Ecto neural progenitor cell (in vitro differentiated cells): ENCODE measurements around the gene EPC1.

Experiments used
- DNase-seq: peaks from one replicate; pipeline ENCODE4 v3.0.0-alpha.2; 2018; ENCODE audit warnings: low spot score

Gene EPC1

GRCh38 chr10:32332299-32332750, 14.6 kb downstream of the EPC1 start:
- no peak for DNase-seq

DNA sequence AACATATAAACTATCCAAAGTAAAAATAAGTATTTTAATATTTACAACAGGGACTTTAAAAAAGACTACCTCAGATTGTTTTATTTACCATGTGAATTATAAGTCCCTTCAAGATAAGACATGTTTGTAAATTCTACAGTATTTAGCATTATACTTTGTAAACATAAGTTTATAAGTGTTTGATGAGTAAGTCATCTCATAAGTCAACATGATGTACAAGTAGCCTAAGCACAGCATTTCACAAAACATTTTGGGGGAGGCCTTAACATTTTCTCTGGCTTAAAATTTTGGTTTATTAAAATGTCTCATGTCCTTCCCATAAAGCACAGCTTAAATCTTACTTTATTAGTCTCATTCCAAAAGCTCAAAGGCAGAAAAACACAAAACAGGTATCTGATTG, 15.4 kb downstream of the EPC1 start:
- DNase-seq: no peak

DNA sequence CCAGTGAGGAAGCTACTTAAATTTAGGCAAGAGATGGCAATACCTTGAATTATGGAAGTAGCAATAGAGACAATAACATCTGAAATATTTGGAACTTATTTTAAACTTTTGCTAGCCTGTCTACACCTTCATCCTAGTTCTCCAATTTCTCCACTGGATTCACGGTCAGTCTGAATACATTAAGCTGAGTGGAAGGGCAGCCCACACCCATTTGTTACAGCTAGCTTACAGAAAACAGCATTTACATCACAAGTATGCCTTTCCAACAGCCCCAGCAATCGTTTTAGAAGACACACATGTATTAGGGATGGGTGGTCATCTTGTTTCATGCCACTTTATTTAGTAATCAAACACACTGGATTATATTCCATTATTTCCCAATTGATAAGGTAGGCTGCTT, 16.7 kb downstream of the EPC1 start:
- no peak for DNase-seq

GRCh38 chr10:32329061-32329460, 17.9 kb downstream of the EPC1 start:
- DNase-seq: no peak

GRCh38 chr10:32328499-32328898, 18.5 kb downstream of the EPC1 start:
- no peak for DNase-seq

DNA sequence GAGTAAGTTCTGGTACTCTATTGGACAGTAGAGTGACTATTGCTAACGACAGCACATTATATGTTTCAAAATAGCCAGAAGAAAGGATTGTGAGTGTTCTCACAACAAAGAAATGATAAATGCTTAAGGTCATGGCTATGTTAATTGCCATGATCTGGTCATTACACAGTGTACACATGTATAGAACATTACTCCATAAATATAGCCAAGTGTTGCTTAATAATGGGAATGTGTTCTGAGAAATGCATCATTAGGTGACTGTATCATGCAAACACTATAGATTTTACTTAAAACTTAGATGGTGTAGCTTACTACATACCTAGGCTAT, 19.6 kb downstream of the EPC1 start:
- no peak for DNase-seq

GRCh38 chr10:32326680-32327363, 20.1 kb downstream of the EPC1 start:
- no peak for DNase-seq

- DNase-seq: no peak
Observed at GRCh38 chr10:32326119-32326518, 20.8 kb downstream of the EPC1 start.

DNA sequence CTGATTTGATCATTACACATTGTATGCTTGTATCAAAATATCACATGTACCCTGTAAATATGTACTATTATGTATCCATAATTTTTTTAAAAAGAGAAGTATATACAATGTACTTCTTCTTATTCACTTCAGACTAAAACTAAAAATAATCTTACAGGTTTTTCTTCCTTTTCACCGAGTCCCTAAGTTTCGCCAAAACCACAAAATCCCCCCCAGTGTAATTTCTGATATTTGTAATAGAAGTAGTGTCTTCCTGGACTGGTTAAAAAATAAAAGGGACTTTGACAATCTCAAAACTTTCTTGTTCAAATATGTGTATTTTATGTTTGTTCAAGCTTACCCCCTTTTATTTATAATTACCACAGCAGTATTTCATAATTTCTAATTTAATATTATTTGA, 23.9 kb downstream of the EPC1 start:
- no peak for DNase-seq

GRCh38 chr10:32321016-32321631, 25.8 kb downstream of the EPC1 start:
- no peak for DNase-seq

- no peak for DNase-seq
Observed at GRCh38 chr10:32318476-32318896, 28.5 kb downstream of the EPC1 start.

- DNase-seq: no peak
Observed at GRCh38 chr10:32317795-32318357, 29.1 kb downstream of the EPC1 start.

DNA sequence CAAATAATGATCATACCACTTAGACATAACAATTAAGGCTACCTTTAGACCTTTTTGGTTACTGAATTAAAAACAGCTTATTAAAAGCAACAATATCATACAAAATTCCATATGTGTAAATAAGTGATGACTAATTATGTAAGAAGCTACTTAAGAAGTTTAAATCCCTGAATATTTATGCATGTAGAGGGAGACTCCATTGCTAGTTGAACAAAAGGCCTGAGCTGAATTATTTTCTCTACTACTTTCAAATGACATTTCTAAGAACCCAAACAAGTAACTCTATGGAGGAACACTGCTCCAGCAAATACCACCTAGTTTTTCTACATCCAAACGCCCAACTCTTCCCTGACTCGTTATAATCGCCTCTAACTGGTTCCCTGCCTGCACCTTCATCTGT, 31.5 kb downstream of the EPC1 start:
- DNase-seq: no peak

GRCh38 chr10:32314588-32314987, 32.4 kb downstream of the EPC1 start:
- no peak for DNase-seq

DNA sequence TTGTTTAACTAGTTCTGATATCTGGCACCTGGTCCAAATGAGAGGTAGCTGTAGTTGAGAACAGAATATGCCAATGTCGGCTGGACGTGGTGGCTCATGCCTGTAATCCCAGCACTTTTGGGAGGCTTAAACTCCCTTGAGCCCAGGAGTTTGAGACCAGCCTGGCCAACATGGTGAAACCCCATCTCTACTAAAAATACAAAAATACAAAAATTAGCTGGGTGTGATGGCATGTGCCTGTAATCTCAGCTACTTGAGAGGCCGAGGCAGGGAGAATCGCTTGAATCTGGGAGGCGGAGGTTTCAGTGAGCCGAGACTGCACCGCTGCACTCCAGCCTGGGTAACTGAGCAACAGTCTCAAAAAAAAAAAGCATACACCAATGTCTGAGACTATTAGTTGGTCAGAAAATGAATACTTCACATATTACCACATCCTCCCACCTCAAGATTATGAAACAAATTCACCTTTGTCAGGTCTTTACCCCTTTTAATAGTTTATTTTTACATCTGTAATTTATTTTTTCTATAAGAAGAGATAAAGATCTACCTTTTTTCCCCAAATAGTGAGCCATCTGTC, 38.8 kb downstream of the EPC1 start:
- no peak for DNase-seq

DNA sequence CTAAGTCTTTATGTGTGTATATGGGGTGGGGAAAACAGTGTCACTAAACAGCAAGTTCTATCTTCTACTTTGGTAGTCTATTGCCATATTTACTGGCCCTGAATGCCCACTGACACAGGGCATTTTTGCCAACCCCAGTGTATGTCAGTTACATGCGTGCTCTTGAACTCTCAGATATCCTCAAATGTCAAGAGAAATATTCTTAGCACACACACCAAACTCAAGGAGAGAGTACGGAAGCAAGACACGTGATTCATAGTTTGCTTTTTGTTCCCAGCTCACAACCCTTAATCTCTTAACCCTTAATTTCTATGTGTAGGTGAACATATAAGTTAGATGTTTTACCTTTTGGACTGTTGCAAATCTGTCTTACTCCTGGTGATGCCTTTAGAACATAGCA, 39.3 kb downstream of the EPC1 start:
- no peak for DNase-seq

DNA sequence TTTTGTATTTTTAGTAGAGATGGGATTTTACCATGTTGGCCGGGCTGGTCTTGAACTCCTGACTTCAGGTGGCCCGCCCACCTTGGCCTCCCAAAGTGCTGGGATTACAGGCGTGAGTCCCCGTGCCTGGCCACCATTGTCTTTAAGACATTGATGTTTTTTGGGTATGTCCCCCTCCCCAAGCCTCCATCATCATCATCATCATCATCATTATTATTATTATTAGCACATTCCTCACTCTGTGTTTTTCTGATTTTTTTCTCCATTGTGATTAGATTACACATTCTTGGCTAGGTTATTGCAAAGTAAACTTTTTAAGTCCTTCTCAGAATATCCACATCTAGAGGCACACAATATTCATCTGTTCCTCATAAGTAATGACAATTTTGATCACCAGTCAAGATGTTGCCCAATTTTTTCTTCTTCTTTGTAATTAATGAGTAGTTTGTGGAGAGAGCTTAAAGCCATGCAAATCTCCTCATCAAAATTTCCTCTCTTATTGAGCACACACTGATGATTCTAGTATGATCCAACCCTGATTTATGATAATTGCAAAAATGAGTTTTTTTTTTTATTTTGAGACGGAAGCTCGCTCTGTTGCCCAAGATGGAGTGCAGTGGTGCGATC, 47.5 kb downstream of the EPC1 start:
- DNase-seq: no peak

DNA sequence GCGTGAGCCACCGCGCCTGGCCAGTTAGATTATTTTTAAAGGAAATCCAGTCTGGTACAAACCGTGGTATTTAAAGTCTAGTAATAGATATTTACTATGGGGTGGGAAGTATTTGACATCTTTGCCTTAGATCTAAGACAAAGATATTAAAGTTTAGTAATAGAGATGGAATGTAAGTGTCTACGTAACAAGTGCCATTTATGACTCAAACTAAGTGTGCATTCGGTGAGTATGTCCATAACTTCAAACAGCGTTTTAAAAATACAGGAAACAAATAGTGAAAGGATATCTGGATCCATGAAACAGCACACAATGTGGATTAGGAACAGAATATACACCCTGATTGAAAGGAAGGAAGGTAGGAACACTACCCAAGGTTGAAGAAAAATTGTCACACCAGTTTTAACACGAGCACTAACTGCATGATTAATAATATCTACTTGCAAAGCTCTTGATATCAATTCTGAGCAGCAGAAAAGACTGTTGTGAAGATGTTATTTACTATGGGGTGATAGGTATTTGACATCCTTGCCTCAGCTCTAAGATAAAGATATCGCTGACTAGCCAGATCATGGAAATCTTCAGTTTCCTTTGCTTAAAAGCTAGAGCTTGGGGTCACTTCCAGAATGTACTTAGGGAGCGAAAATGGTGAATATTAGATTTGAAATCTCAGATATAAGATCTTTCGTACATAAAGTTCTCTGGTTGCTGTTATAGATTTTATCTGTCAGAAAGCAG, 48.7 kb downstream of the EPC1 start:
- DNase-seq: no peak

- DNase-seq: no peak
Observed at GRCh38 chr10:32295027-32295426, 51.9 kb downstream of the EPC1 start.

DNA sequence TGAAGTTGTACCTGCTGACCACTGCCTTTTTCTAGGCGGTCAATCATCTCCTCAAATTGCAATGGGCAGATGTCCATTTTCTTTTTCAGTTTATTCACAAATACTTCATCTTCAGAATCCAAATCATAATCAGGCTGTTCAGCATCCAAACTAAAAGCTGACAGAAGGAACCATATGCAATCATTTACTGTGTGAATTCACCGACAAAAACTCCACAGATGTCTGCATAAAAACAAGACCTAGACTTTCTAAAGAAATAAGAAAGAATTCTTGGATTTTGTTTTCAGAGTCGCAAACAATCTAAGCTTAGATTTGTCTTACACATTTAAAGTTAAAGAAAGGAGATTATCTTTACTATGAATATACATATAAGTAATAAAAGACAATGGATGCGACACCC, 53.4 kb downstream of the EPC1 start:
- DNase-seq: no peak

DNA sequence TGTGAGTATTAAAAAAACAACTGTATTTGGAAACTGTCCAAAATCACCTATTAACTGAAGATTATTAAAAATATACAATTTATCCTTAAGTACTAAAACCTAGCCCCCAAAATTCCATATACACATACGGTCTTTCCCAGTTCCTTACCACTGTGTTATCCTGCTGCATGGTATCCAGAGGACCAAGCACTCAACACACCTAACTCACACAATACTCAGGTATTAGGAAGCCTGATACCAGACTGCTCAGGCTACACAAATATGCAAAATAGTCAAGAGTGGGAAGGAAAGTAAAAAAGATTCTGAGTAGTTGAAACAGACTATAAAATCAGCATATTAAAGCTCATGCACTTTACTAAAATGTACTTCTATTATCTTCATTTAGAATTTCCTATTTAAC, 67.2 kb downstream of the EPC1 start:
- DNase-seq: no peak

- no peak for DNase-seq
Observed at GRCh38 chr10:32273336-32273735, 73.6 kb downstream of the EPC1 start.
